ENCODE measurements around the gene PDZRN4. TPM values are rescaled to one million over a fixed set of nuclear protein-coding genes. Genes with fewer than 3 reads are reported as not detected.

PDZRN4 gene
- total and polyA plus RNA-seq, 2 of the 4 experiments (the other 2 are of a cell fraction) = not detected

GRCh38 chr12:41511247-41511646 lies 323.1 kb downstream of the PDZRN4 start:
- no peak overlapping the region for H2AK5ac ChIP-seq (ENCODE audit: low read depth, low read length)
- H3K4ac ChIP-seq (ENCODE audit: low read depth, low read length) = no peak overlapping the region
- CTCF ChIA-PET = interaction anchor here (2.7 kb wide), 1 partner anchor 10 kb away, joined by 7 read pairs; no protein-coding TSS in a partner anchor
- H4K91ac ChIP-seq (ENCODE audit: insufficient read depth, low read depth, low read length) = no peak overlapping the region
- in situ Hi-C loops (cut with MboI; ENCODE audit: low sequenced_read_pairs) (no loop called here), dilution Hi-C loops (cut with HindIII; ENCODE audit: low sequenced_read_pairs, unreplicated experiment) (no loop called here), intact Hi-C loops (cut with micrococcal nuclease) (no loop called here)
- H2BK20ac ChIP-seq (ENCODE audit: low read depth, low read length) = no peak overlapping the region
- H4K8ac ChIP-seq (ENCODE audit: low read depth in 2 of 2, low read length in 2 of 2) = no peak overlapping the region
- H4K5ac ChIP-seq (ENCODE audit: low read depth, low read length) = no peak overlapping the region
- TF ChIP-seq SMC3 (IDR thresholded peaks at IDR 0.05; ENCODE audit: low read depth, low read length) = no peak
- TF ChIP-seq RAD21 (IDR thresholded peaks at IDR 0.05; ENCODE audit: low read length) = no peak
- TF ChIP-seq MAZ (IDR thresholded peaks at IDR 0.05; ENCODE audit: borderline replicate concordance, low read depth, low read length) = no peak
- TF ChIP-seq MXI1 (IDR thresholded peaks at IDR 0.05; ENCODE audit: borderline replicate concordance, low read depth, low read length) = no peak
- no peak for TF ChIP-seq USF2 (IDR thresholded peaks at IDR 0.05; ENCODE audit: low read depth, low read length)
- TF ChIP-seq RCOR1 (IDR thresholded peaks at IDR 0.05; ENCODE audit: insufficient replicate concordance, low read length) = no peak
- no peak for TF ChIP-seq MAFK (IDR thresholded peaks at IDR 0.05; ENCODE audit: low read depth, low read length)
- no peak for TF ChIP-seq FOS (IDR thresholded peaks at IDR 0.05; ENCODE audit: low read depth, low read length)
- no peak for TF ChIP-seq ELK1 (IDR thresholded peaks at IDR 0.05; ENCODE audit: borderline replicate concordance, low read depth, low read length)
- TF ChIP-seq BHLHE40 (IDR thresholded peaks at IDR 0.05; ENCODE audit: low read depth, low read length) = no peak
- TF ChIP-seq CTCF (conservative IDR thresholded peaks at IDR 0.05; ENCODE audit: low read depth, low read length) = no peak
- DNase-seq = no peak
- no peak overlapping the region for H3K9ac ChIP-seq (ENCODE audit: low read depth, low read length)
- no peak overlapping the region for H2BK120ac ChIP-seq (ENCODE audit: low read depth, low read length)
- no peak overlapping the region for H2BK15ac ChIP-seq (ENCODE audit: low read depth, low read length)
- no CpG with 5 or more reads among the region's 1 CpG for WGBS, 2 experiments (ENCODE audit: extremely low coverage in 2 of 2, insufficient read length in 1 of 2)
- no peaks in the 10 kb centered on the region; the same call in 1 of the 2 replicates for H3K9me1 ChIP-seq (ENCODE audit: insufficient read depth, low read length)
- no peaks in the 10 kb centered on the region for H4K20me1 ChIP-seq (ENCODE audit: insufficient read depth, low read length)
- no peak overlapping the region for H3K14ac ChIP-seq (replicated peaks; ENCODE audit: low read depth, low read length)
- no peak overlapping the region for H2AFZ ChIP-seq (replicated peaks; ENCODE audit: low read length, poor library complexity)
- H3K36me3 ChIP-seq (ENCODE audit: control insufficient read depth, insufficient read depth, low read length) = no peaks in the 10 kb centered on the region
- no peak for ATAC-seq (ENCODE audit: low read depth)
- H3K27me3 ChIP-seq (ENCODE audit: control insufficient read depth, insufficient read depth, low read length) = peaks cover 1% of the 10 kb centered on the region
- H2BK5ac ChIP-seq (ENCODE audit: low read depth, low read length, poor library complexity, severe bottlenecking) = no peak overlapping the region
- H3K18ac ChIP-seq (ENCODE audit: low read depth, low read length) = no peak overlapping the region
- POLR2A ChIA-PET (ENCODE audit: unreplicated experiment) = no interaction called here
- no TSS peak for BruUV-seq (replicated peaks)
- H3K4me3 ChIP-seq (ENCODE audit: insufficient read depth, low read depth, low read length) = no peak overlapping the region
- H3K79me1 ChIP-seq (ENCODE audit: low read depth in 1 of 2, low read length in 2 of 2) = no peaks in the 10 kb centered on the region
- H3K9me3 ChIP-seq (ENCODE audit: control insufficient read depth, insufficient read depth, low read length) = no peaks in the 10 kb centered on the region
- no peak overlapping the region for H3K27ac ChIP-seq (ENCODE audit: insufficient read depth, low read length)
- no peaks in the 10 kb centered on the region for H3K4me1 ChIP-seq (ENCODE audit: control insufficient read depth, insufficient read depth, low read length)
- H3K23ac ChIP-seq (ENCODE audit: low read depth, low read length) = no peak overlapping the region
- no peak overlapping the region for H2AK9ac ChIP-seq (replicated peaks; ENCODE audit: low read depth, low read length, poor library complexity)
- H3K4me2 ChIP-seq (ENCODE audit: low read depth, low read length) = no peak overlapping the region
- 0 out of 2 replicates have a peak overlapping the region, but pooled peaks have one; percentile 11 for H3K56ac ChIP-seq (ENCODE audit: extremely low read depth, insufficient read depth, low read length)

Measured in IMR-90 (cell line).